ENCODE measurements around the gene SIGMAR1.

DNA sequence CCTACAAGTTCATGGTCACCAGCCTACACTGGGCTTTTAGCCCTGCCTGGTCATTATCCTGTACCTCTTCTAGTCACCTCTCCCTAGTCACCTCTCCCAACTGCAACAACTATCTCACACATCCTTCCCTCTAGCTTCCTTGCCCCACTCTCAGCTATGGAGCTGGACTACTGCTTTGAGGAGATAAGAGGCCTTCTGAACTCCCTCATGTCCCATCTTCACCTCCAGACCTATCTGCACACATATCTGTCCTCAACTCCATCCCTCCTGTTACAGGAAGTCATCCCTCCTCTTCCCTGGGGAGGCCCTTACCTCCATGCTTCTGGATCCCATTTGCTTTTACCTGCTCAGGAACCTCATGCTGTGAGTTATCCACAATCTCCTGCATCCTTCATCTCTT lies 31.4 kb downstream of the SIGMAR1 start:
- TF ChIP-seq, protein P1, sequence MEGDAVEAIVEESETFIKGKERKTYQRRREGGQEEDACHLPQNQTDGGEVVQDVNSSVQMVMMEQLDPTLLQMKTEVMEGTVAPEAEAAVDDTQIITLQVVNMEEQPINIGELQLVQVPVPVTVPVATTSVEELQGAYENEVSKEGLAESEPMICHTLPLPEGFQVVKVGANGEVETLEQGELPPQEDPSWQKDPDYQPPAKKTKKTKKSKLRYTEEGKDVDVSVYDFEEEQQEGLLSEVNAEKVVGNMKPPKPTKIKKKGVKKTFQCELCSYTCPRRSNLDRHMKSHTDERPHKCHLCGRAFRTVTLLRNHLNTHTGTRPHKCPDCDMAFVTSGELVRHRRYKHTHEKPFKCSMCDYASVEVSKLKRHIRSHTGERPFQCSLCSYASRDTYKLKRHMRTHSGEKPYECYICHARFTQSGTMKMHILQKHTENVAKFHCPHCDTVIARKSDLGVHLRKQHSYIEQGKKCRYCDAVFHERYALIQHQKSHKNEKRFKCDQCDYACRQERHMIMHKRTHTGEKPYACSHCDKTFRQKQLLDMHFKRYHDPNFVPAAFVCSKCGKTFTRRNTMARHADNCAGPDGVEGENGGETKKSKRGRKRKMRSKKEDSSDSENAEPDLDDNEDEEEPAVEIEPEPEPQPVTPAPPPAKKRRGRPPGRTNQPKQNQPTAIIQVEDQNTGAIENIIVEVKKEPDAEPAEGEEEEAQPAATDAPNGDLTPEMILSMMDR (IDR thresholded peaks at IDR 0.05), result no peak
- no peak for TF ChIP-seq POLR2A (IDR thresholded peaks at IDR 0.05)

Data from uterus (tissue), 2 donors.